Measurements from ENCODE around the gene MFN2.
"Not testable (repeated sequence)": the region's sequence is repeated elsewhere in the genome, so short reads cannot be mapped to it uniquely, and the experiment has no call there.

Gene MFN2

GRCh38 chr1:12011998-12012397 lies 31.8 kb downstream of the MFN2 start:
- in situ Hi-C loops (cut with HindIII; ENCODE audit: low pct_ligation_motif_present, low pct_unique_long_range_greater_than_20kb, low sequenced_read_pairs): no loop called here
- no peak for DNase-seq

GRCh38 chr1:12012560-12013316 lies 32.5 kb downstream of the MFN2 start:
- in situ Hi-C loops (cut with HindIII; ENCODE audit: low pct_ligation_motif_present, low pct_unique_long_range_greater_than_20kb, low sequenced_read_pairs): no loop called here
- DNase-seq: no peak

GRCh38 chr1:12014141-12014991 lies 34.1 kb downstream of the MFN2 start:
- DNase-seq: peak; percentile 11
- in situ Hi-C loops (cut with HindIII; ENCODE audit: low pct_ligation_motif_present, low pct_unique_long_range_greater_than_20kb, low sequenced_read_pairs): no loop called here

- in situ Hi-C loops (cut with HindIII; ENCODE audit: low pct_ligation_motif_present, low pct_unique_long_range_greater_than_20kb, low sequenced_read_pairs): no loop called here
- no peak for DNase-seq
These were observed 34.8 kb downstream of the MFN2 start for GRCh38 chr1:12015001-12015491.

GRCh38 chr1:12015499-12015898 lies 35.3 kb downstream of the MFN2 start:
- in situ Hi-C loops (cut with HindIII; ENCODE audit: low pct_ligation_motif_present, low pct_unique_long_range_greater_than_20kb, low sequenced_read_pairs): no loop called here
- DNase-seq: no peak

GRCh38 chr1:12016182-12016581 lies 35.9 kb downstream of the MFN2 start:
- DNase-seq: no peak
- in situ Hi-C loops (cut with HindIII; ENCODE audit: low pct_ligation_motif_present, low pct_unique_long_range_greater_than_20kb, low sequenced_read_pairs): no loop called here

GRCh38 chr1:12019858-12020509 lies 39.7 kb downstream of the MFN2 start:
- peak; percentile 19 for DNase-seq
- in situ Hi-C loops (cut with HindIII; ENCODE audit: low pct_ligation_motif_present, low pct_unique_long_range_greater_than_20kb, low sequenced_read_pairs): no loop called here

- DNase-seq: no peak
- in situ Hi-C loops (cut with HindIII; ENCODE audit: low pct_ligation_motif_present, low pct_unique_long_range_greater_than_20kb, low sequenced_read_pairs): no loop called here
These were observed 41.4 kb downstream of the MFN2 start for GRCh38 chr1:12021616-12022015.

- in situ Hi-C loops (cut with HindIII; ENCODE audit: low pct_ligation_motif_present, low pct_unique_long_range_greater_than_20kb, low sequenced_read_pairs): no loop called here
- DNase-seq: no peak
These were observed 41.8 kb downstream of the MFN2 start for GRCh38 chr1:12022036-12022435.

- no peak for DNase-seq
- in situ Hi-C loops (cut with HindIII; ENCODE audit: low pct_ligation_motif_present, low pct_unique_long_range_greater_than_20kb, low sequenced_read_pairs): no loop called here
These were observed 46.3 kb downstream of the MFN2 start for GRCh38 chr1:12026586-12026985.

- in situ Hi-C loops (cut with HindIII; ENCODE audit: low pct_ligation_motif_present, low pct_unique_long_range_greater_than_20kb, low sequenced_read_pairs): no loop called here
- no peak for DNase-seq
These were observed 48.0 kb downstream of the MFN2 start for GRCh38 chr1:12028248-12028647.

GRCh38 chr1:12028957-12029511 lies 48.8 kb downstream of the MFN2 start:
- DNase-seq: no peak
- in situ Hi-C loops (cut with HindIII; ENCODE audit: low pct_ligation_motif_present, low pct_unique_long_range_greater_than_20kb, low sequenced_read_pairs): no loop called here

- in situ Hi-C loops (cut with HindIII; ENCODE audit: low pct_ligation_motif_present, low pct_unique_long_range_greater_than_20kb, low sequenced_read_pairs): no loop called here
- no peak for DNase-seq
These were observed 49.6 kb downstream of the MFN2 start for GRCh38 chr1:12029720-12030339.

GRCh38 chr1:12031039-12031980 lies 51.1 kb downstream of the MFN2 start:
- in situ Hi-C loops (cut with HindIII; ENCODE audit: low pct_ligation_motif_present, low pct_unique_long_range_greater_than_20kb, low sequenced_read_pairs): no loop called here
- DNase-seq: peak; percentile 44

- DNase-seq: no peak
- in situ Hi-C loops (cut with HindIII; ENCODE audit: low pct_ligation_motif_present, low pct_unique_long_range_greater_than_20kb, low sequenced_read_pairs): no loop called here
These were observed 51.9 kb downstream of the MFN2 start for GRCh38 chr1:12032161-12032621.

GRCh38 chr1:12033441-12033840 lies 53.2 kb downstream of the MFN2 start:
- DNase-seq; in situ Hi-C loops (cut with HindIII; ENCODE audit: low pct_ligation_motif_present, low pct_unique_long_range_greater_than_20kb, low sequenced_read_pairs): not testable (repeated sequence)

GRCh38 chr1:12034381-12034801 lies 54.1 kb downstream of the MFN2 start:
- no peak for DNase-seq
- in situ Hi-C loops (cut with HindIII; ENCODE audit: low pct_ligation_motif_present, low pct_unique_long_range_greater_than_20kb, low sequenced_read_pairs): no loop called here

All from ACHN (cell line).